ENCODE results near the gene CRIM1. TPM values are rescaled to one million over a fixed set of nuclear protein-coding genes. Genes with fewer than 3 reads are reported as not detected.

Gene CRIM1
- total RNA-seq, 1 donor from 2014 or later = 35.3 TPM

DNA sequence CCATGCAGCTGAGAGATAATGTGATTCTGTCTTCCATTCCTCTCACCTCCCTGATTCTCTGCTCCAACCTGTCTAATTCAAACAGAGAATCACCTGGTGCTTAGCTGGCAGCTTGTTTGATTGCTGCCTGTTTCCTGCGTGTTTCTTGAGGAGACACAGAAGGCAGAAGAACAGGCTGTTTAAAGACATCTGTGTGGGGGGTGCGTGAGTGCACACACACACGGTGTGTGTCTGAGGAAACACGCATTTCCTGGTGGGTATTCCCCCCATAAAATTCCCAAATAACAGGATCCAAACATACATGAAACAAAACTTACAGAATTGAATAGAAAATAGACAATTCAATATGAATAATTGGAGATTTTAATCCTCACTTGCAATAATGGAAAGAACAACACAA lies 29.3 kb upstream of the CRIM1 start:
- TF ChIP-seq, protein P1, sequence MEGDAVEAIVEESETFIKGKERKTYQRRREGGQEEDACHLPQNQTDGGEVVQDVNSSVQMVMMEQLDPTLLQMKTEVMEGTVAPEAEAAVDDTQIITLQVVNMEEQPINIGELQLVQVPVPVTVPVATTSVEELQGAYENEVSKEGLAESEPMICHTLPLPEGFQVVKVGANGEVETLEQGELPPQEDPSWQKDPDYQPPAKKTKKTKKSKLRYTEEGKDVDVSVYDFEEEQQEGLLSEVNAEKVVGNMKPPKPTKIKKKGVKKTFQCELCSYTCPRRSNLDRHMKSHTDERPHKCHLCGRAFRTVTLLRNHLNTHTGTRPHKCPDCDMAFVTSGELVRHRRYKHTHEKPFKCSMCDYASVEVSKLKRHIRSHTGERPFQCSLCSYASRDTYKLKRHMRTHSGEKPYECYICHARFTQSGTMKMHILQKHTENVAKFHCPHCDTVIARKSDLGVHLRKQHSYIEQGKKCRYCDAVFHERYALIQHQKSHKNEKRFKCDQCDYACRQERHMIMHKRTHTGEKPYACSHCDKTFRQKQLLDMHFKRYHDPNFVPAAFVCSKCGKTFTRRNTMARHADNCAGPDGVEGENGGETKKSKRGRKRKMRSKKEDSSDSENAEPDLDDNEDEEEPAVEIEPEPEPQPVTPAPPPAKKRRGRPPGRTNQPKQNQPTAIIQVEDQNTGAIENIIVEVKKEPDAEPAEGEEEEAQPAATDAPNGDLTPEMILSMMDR (IDR thresholded peaks at IDR 0.05; ENCODE audit: insufficient read depth, low read length, severe bottlenecking) = no peak
- DNase-seq (ENCODE audit: low read depth) = no peak
- Histone ChIP-seq H3K27me3 (ENCODE audit: control insufficient read depth, insufficient read depth, low read length) (no peaks in the 10 kb centered on the region), H3K4me3 (ENCODE audit: low read depth, low read length) (no peak overlapping the region), H3K36me3 (ENCODE audit: control insufficient read depth, insufficient read depth, low read length) (no peaks in the 10 kb centered on the region)
- no peak for FAIRE-seq

DNA sequence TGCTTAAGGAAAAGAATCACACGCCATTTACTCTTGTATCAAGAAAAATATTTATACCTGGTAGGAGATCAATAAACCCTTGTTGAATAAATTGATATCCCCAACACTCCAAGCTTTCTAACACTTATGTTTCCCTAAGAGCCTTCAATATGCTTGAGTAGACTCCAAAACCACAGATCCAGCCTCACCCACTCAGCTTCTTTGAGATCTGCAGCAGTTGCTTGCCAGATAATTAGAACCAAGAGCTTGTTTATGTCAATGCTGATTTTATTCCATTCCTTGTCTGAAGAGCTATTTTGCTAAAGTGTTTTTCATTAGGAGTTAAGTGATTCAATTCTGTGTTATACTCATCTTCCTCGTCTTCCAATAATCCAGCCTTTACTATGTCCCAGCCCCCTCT lies 26.3 kb upstream of the CRIM1 start:
- no peak for FAIRE-seq
- TF ChIP-seq, protein P1 (IDR thresholded peaks at IDR 0.05; ENCODE audit: insufficient read depth, low read length, severe bottlenecking) = no peak

DNA sequence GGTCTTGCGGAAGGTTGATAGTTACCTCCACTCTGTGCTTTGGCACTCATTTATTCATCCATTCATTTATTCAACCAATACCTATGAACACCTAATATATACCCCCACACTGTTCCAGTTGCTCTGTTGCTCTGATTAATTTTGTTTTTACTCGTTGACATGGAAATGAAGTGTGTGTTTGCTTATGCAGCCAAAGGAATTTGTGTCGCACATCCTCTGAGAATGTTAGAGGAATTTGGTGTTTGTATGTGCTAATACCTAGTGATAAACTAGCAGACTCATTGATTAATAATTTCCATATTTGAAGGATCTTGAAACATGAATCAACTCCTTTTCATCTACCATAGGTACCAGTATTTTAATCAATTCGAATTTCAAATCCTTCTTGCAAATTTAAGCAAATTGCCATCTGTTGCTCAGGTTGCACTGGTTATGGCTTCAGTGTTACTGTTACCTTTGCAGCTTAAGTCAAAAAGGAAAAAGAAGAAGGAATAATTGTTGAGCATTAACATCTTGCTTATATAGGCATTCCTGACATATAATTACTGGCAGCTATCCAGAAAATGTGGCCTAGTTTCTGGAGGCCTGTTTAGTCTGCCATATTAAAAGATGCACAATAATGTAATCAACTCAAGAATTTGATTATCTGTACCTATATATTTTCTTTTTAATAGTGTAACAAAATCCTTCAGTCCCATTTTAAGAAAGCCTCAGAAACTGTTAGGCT lies 25.7 kb upstream of the CRIM1 start:
- Histone ChIP-seq H3K27me3 (ENCODE audit: control insufficient read depth, insufficient read depth, low read length) (no peaks in the 10 kb centered on the region), H3K36me3 (ENCODE audit: control insufficient read depth, insufficient read depth, low read length) (no peaks in the 10 kb centered on the region), H3K4me3 (ENCODE audit: low read depth, low read length) (no peak overlapping the region)
- no peak for FAIRE-seq
- TF ChIP-seq, protein P1 (IDR thresholded peaks at IDR 0.05; ENCODE audit: insufficient read depth, low read length, severe bottlenecking) = no peak
- peak; percentile 82 for DNase-seq (ENCODE audit: low read depth)

More for the DNA sequence above, 26.3 kb upstream of the CRIM1 start:
- H3K27me3 ChIP-seq (ENCODE audit: control insufficient read depth, insufficient read depth, low read length) = no peaks in the 10 kb centered on the region
- no peak for DNase-seq (ENCODE audit: low read depth)
- no peak overlapping the region for H3K4me3 ChIP-seq (ENCODE audit: low read depth, low read length)
- H3K36me3 ChIP-seq (ENCODE audit: control insufficient read depth, insufficient read depth, low read length) = no peaks in the 10 kb centered on the region

DNA sequence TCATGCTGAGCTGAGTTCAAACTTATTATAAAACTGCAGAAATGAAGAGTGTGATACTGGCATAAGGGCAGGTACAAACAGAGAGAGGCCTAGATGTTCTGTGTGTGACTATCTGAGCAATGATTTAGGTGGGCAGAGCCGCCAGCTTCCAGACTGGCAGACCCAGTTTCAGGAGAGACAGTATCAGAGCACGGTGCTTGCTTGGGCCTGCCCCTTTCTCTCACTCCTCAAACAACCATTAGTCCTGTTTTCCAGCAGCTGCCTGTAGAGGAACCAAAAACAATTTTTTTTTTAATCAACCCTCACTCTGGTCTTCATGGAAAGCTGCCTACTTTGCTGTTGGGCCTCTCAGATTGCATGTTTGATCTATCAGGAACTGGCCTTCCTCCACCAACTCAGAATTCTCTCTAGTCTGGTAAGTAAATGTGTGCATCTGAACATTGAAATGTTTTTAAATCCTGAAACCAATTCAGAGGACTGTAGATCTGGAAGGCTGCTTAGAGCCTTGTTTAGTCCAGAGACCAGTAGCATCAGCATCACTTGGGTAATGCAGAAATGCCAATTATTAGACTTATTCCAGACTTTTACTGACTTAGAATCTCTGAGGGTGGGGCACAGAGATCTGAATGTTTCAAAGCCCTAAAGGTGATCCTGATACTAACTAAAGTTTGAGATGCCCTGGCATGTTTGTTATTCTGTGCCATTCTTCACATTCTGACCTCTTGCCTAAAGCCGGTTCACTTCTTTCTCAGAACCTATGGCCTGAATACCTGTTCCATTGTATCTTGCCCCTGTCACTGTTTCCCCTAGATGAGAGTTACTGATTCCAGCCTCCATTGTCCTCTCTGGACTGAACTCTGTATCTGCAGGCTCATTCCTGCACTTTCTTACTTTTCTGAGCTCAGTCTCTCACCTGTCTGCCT lies 24.8 kb upstream of the CRIM1 start:
- no peak for FAIRE-seq
- DNase-seq (ENCODE audit: low read depth) = peak; percentile 75
- Histone ChIP-seq H3K36me3 (ENCODE audit: control insufficient read depth, insufficient read depth, low read length) (no peaks in the 10 kb centered on the region), H3K27me3 (ENCODE audit: control insufficient read depth, insufficient read depth, low read length) (no peaks in the 10 kb centered on the region), H3K4me3 (ENCODE audit: low read depth, low read length) (no peak overlapping the region)
- TF ChIP-seq, protein P1 (IDR thresholded peaks at IDR 0.05; ENCODE audit: insufficient read depth, low read length, severe bottlenecking) = no peak

DNA sequence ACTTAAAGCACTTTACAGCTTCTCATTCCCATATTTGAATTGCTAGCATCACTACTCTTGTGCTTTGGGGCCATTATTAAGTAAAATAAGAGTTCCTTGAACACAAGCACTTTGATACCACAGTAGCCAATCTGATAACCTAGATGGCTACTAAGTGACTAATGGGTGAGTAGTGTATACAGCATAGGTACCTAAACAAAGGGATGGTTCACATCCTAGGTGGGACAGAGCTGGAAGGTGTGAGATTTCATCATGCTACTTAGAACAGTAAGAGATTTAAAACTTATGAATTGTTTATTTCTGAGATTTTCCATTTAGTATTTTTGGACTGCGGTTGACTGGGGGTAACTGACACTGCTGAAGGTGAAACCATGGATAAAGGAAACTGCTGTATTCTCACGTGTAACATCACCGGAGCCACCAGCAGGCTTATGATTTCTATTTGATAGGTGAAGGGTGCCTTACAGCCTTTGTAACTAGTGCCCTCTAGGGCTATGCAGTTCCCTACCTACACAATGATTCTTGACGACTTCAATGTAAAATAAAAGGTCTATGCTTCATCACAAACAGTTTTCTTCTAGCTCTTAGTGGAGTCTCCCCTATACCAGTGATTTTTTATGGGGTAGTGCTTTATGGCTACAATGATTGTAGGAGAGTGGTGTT lies 22.1 kb upstream of the CRIM1 start:
- DNase-seq (ENCODE audit: low read depth) (peak; percentile 65), FAIRE-seq (no peak)
- no peaks in the 10 kb centered on the region for H3K36me3 ChIP-seq (ENCODE audit: control insufficient read depth, insufficient read depth, low read length)
- H3K27me3 ChIP-seq (ENCODE audit: control insufficient read depth, insufficient read depth, low read length) = no peaks in the 10 kb centered on the region
- TF ChIP-seq, protein P1 (IDR thresholded peaks at IDR 0.05; ENCODE audit: insufficient read depth, low read length, severe bottlenecking) = no peak
- no peak overlapping the region for H3K4me3 ChIP-seq (ENCODE audit: low read depth, low read length)

All from bronchial epithelial cell (primary cell).